WTC11 (cell line): ENCODE measurements around the gene IRF8.

Source experiments
- CREM ChIP-seq: sonication (generic); formaldehyde crosslinking; IDR thresholded peaks from 2 replicates; pipeline ENCODE4 v1.8.1; 2022; ENCODE audit warnings: mild to moderate bottlenecking, missing genetic modification reagents, moderate library complexity
- ELF4 ChIP-seq: sonication (generic); formaldehyde crosslinking; IDR thresholded peaks from 2 replicates; pipeline ENCODE4 v1.8.1; 2022; ENCODE audit warnings: low read depth, mild to moderate bottlenecking, moderate library complexity, missing genetic modification reagents
- FOXJ3 ChIP-seq: sonication (generic); formaldehyde crosslinking; IDR thresholded peaks from 2 replicates; pipeline ENCODE4 v1.9.0; 2021; ENCODE audit warnings: missing genetic modification reagents, mild to moderate bottlenecking, borderline replicate concordance
- FOXP4 ChIP-seq: sonication (generic); formaldehyde crosslinking; IDR thresholded peaks from 2 replicates; pipeline ENCODE4 v1.8.0; 2022; ENCODE audit warnings: mild to moderate bottlenecking, missing genetic modification reagents
- KAT7 ChIP-seq: sonication (generic); formaldehyde crosslinking; IDR thresholded peaks from 2 replicates; pipeline ENCODE4 v1.8.1; 2023; ENCODE audit warnings: missing genetic modification reagents, mild to moderate bottlenecking, borderline replicate concordance
- RELA ChIP-seq: sonication (generic); formaldehyde crosslinking; IDR thresholded peaks from 2 replicates; pipeline ENCODE4 v1.8.1; 2022; ENCODE audit warnings: missing genetic modification reagents, mild to moderate bottlenecking, borderline replicate concordance
- SMAD4 ChIP-seq: sonication (generic); formaldehyde crosslinking; IDR thresholded peaks from 2 replicates; pipeline ENCODE4 v1.8.0; 2022; ENCODE audit warnings: mild to moderate bottlenecking, missing genetic modification reagents
- SOX15 ChIP-seq: fragments of 250-450 bp; sonication (Bioruptor Pico); IDR thresholded peaks from 2 replicates; pipeline ENCODE4 v1.9.0; 2021; ENCODE audit warnings: mild to moderate bottlenecking
- SP1 ChIP-seq: sonication (generic); formaldehyde crosslinking; conservative IDR thresholded peaks from 2 replicates; pipeline ENCODE4 v1.8.1; 2022; ENCODE audit warnings: missing genetic modification reagents
- ZBTB43 ChIP-seq: sonication (generic); formaldehyde crosslinking; IDR thresholded peaks from 2 replicates; pipeline ENCODE4 v1.8.1; 2023; ENCODE audit warnings: mild to moderate bottlenecking, missing genetic modification reagents
- ZNF232 ChIP-seq: sonication (generic); formaldehyde crosslinking; IDR thresholded peaks from 2 replicates; pipeline ENCODE4 v1.8.0; 2022; ENCODE audit warnings: mild to moderate bottlenecking, missing genetic modification reagents
- TF ChIP-seq, protein P1 (sequence below): fragments of 200-600 bp; IDR thresholded peaks from 2 replicates; pipeline ENCODE4 v1.8.0; 2022; ENCODE audit warnings: antibody characterized with exemption
- TF ChIP-seq, protein P2 (sequence below): sonication (generic); formaldehyde crosslinking; IDR thresholded peaks from 2 replicates; pipeline ENCODE4 v1.8.1; 2023; ENCODE audit warnings: mild to moderate bottlenecking, missing genetic modification reagents
- TF ChIP-seq, protein P3 (sequence below): sonication (generic); formaldehyde crosslinking; IDR thresholded peaks from 2 replicates; pipeline ENCODE4 v1.8.0; 2023; ENCODE audit warnings: missing genetic modification reagents, mild to moderate bottlenecking, borderline replicate concordance

DNA sequence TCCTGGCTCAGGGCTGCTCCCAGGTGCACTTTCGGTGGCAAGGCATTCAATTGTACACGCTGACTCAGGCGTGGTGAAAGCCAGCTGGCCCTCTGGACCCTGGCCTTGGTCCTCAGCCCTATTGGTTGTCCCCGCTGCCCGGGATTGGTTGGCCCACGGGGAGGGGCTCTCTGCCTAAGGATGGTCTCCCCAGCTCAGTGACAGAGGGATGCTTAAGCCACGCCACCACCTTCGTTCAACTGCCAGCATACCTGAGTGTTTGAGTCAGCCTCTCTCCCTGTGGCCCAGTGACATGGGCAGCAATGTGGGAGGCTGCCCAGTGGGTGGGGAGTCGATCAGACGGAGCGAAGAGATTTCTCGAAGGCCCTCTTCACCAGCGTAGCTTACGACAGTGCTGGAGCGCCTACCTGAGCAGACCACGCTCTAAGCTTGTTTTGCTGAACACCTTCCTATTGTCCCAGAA lies 30.3 kb downstream of the IRF8 start:
- TF ChIP-seq FOXP4 (no peak), FOXJ3 (CRISPR knock-in tag) (no peak), KAT7 (no peak), ZNF232 (no peak), ELF4 (CRISPR knock-in tag) (no peak), ZBTB43 (CRISPR knock-in tag) (no peak), CREM (no peak), SP1 (CRISPR knock-in tag) (no peak), SOX15 (CRISPR knock-in tag) (no peak), SMAD4 (CRISPR knock-in tag) (no peak), RELA (CRISPR knock-in tag) (no peak)
- TF ChIP-seq, protein P1, sequence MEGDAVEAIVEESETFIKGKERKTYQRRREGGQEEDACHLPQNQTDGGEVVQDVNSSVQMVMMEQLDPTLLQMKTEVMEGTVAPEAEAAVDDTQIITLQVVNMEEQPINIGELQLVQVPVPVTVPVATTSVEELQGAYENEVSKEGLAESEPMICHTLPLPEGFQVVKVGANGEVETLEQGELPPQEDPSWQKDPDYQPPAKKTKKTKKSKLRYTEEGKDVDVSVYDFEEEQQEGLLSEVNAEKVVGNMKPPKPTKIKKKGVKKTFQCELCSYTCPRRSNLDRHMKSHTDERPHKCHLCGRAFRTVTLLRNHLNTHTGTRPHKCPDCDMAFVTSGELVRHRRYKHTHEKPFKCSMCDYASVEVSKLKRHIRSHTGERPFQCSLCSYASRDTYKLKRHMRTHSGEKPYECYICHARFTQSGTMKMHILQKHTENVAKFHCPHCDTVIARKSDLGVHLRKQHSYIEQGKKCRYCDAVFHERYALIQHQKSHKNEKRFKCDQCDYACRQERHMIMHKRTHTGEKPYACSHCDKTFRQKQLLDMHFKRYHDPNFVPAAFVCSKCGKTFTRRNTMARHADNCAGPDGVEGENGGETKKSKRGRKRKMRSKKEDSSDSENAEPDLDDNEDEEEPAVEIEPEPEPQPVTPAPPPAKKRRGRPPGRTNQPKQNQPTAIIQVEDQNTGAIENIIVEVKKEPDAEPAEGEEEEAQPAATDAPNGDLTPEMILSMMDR: no peak
- TF ChIP-seq, protein P2, sequence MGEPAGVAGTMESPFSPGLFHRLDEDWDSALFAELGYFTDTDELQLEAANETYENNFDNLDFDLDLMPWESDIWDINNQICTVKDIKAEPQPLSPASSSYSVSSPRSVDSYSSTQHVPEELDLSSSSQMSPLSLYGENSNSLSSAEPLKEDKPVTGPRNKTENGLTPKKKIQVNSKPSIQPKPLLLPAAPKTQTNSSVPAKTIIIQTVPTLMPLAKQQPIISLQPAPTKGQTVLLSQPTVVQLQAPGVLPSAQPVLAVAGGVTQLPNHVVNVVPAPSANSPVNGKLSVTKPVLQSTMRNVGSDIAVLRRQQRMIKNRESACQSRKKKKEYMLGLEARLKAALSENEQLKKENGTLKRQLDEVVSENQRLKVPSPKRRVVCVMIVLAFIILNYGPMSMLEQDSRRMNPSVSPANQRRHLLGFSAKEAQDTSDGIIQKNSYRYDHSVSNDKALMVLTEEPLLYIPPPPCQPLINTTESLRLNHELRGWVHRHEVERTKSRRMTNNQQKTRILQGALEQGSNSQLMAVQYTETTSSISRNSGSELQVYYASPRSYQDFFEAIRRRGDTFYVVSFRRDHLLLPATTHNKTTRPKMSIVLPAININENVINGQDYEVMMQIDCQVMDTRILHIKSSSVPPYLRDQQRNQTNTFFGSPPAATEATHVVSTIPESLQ (CRISPR knock-in tag): no peak
- TF ChIP-seq, protein P3, sequence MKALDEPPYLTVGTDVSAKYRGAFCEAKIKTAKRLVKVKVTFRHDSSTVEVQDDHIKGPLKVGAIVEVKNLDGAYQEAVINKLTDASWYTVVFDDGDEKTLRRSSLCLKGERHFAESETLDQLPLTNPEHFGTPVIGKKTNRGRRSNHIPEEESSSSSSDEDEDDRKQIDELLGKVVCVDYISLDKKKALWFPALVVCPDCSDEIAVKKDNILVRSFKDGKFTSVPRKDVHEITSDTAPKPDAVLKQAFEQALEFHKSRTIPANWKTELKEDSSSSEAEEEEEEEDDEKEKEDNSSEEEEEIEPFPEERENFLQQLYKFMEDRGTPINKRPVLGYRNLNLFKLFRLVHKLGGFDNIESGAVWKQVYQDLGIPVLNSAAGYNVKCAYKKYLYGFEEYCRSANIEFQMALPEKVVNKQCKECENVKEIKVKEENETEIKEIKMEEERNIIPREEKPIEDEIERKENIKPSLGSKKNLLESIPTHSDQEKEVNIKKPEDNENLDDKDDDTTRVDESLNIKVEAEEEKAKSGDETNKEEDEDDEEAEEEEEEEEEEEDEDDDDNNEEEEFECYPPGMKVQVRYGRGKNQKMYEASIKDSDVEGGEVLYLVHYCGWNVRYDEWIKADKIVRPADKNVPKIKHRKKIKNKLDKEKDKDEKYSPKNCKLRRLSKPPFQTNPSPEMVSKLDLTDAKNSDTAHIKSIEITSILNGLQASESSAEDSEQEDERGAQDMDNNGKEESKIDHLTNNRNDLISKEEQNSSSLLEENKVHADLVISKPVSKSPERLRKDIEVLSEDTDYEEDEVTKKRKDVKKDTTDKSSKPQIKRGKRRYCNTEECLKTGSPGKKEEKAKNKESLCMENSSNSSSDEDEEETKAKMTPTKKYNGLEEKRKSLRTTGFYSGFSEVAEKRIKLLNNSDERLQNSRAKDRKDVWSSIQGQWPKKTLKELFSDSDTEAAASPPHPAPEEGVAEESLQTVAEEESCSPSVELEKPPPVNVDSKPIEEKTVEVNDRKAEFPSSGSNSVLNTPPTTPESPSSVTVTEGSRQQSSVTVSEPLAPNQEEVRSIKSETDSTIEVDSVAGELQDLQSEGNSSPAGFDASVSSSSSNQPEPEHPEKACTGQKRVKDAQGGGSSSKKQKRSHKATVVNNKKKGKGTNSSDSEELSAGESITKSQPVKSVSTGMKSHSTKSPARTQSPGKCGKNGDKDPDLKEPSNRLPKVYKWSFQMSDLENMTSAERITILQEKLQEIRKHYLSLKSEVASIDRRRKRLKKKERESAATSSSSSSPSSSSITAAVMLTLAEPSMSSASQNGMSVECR (CRISPR knock-in tag): no peak
